Coronary artery (tissue), 2 donors: ENCODE data around the gene RFX3.

Experiments
- DNase-seq: peaks from one replicate; pipeline ENCODE4 v3.0.0-alpha.2; 2017; ENCODE audit warnings: low spot score
- H3K27ac ChIP-seq, 2 donors: fragments of 200-600 bp; sonication (generic); one replicate each; pipeline ENCODE4 v1.5.1; 2016 to 2019
- H3K4me3 ChIP-seq: fragments of 200-600 bp; sonication (generic); 2 replicates; pipeline ENCODE4 v1.5.1; 2016; ENCODE audit warnings: mild to moderate bottlenecking, moderate library complexity
- CTCF ChIP-seq: fragments of 200-600 bp; sonication (generic); IDR thresholded peaks from one replicate; pipeline ENCODE4 v1.5.1; 2019; ENCODE audit warnings: antibody characterized with exemption

Gene RFX3

DNA sequence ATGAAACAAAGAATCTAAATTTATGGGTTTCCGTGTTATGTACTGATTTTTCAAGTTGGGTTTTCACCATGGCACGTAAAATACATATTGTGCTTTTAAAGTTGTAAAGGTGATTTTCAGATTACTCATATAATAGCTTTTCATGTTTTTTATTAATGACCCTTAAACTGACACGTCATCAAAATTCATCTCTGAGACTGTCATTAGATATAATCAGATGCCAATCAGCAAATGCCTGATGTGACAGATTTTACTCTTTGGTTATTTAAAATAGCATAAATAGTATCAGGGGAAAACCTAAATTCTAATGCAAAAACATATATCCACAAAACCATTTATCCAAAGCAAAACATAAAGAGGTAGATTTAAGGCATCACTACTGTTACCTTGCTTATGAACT is 11.0 kb downstream of the RFX3 start:
- no peak for TF ChIP-seq CTCF
- no peak for DNase-seq

DNA sequence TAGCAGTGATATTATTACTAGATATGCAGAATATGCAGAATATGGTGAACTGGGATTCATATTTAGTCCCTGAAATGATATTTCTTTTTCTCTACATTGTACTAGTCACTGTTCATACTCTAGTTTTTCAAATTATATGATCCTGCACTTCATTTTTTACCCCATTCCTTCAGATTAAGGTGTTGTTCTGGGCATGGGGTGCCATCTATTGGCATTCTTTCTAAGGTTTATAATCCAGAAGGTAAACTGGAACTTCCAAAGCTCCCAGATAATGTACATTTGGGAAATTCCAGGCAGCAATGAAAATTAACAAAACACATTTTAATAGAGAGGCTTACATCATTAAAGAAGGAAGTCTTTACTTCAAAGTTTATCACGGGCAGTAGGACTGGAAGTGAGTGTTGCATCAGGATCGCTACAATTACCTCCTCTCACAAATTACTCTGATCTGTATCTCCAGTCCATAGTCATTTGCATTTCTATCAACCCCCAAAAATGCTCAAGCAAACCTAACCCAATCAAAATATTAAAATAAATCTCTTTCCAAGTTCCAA is 12.5 kb downstream of the RFX3 start:
- TF ChIP-seq CTCF: no peak
- H3K4me3 ChIP-seq: no peak overlapping the region
- H3K27ac ChIP-seq: no peak overlapping the region

More for the DNA sequence above, 11.0 kb downstream of the RFX3 start:
- Histone ChIP-seq H3K4me3 (no peak overlapping the region), H3K27ac (no peak overlapping the region)

DNA sequence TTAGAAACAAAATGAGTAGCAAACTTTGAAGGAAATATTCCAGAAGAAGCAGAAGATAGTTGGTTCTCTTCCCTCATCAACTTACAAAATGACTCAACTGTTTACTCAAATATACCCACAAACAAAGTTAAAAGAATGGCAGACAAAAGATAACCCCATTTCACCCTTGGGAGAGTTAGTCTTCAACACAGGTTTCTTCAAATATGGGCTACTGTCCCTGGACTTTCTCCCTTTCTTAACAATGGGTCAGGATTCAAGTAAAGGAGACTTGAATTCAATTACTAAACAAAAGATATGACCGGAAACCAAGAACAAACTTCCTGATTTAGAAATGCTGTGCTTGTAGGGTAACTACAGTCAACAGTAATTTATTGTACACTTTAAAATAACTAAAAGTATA is 14.2 kb downstream of the RFX3 start:
- TF ChIP-seq CTCF: no peak
- no peak overlapping the region for H3K27ac ChIP-seq
- no peak overlapping the region for H3K4me3 ChIP-seq
- no peak for DNase-seq

More for the DNA sequence above, 12.5 kb downstream of the RFX3 start:
- DNase-seq: no peak

DNA sequence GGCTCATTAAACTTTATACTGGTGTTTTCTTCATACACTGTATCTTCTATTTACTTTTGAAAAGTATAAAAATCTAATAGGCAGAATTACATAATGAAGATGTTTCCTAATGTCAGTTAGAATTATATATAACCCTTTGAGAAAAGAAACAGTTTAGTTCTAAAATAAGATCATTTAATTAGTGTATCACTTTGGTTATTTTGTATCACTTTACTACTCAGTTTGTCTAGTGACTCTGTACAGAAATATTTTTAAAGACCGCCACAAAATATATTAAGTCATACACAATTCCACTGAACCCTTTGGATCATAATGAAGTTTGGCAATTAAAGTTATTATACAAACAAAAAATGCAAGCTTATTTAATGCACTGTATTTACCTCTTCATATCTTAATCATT is 15.0 kb downstream of the RFX3 start:
- no peak for TF ChIP-seq CTCF
- Histone ChIP-seq H3K27ac (no peak overlapping the region), H3K4me3 (no peak overlapping the region)
- no peak for DNase-seq

DNA sequence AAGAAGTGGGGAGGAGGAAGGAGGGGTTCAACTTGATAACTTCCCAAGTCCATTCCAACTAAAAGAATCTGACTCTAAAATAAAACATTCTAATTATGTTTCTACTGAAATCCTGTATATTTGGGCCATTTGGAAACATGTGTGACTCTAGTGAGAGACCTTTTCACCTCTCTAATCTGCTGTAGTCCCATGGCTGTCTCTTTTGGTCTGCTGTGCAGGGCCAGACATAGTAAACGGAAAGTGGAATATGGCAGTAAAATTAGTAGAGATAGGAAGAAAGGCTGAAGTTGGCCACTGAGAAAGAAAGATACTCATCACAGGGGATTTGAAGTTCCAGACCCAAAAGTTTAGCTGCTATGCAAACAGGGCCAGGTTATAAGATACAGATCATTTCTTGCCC is 15.9 kb downstream of the RFX3 start:
- no peak overlapping the region for H3K4me3 ChIP-seq
- no peak for TF ChIP-seq CTCF
- DNase-seq: no peak
- no peak overlapping the region for H3K27ac ChIP-seq

- peak overlapping the region in 1 of 2 donors; percentile 1 for H3K27ac ChIP-seq
Measured at GRCh38 chr9:3508521-3509291, 17.1 kb downstream of the RFX3 start.

More at GRCh38 chr9:3508521-3509291, 17.1 kb downstream of the RFX3 start:
- no peak for TF ChIP-seq CTCF
- no peak for DNase-seq
- H3K4me3 ChIP-seq: no peak overlapping the region
